H1 (cell line): Measurements from ENCODE around the gene PAF1. TPM values are rescaled to one million over a fixed set of nuclear protein-coding genes. Genes with fewer than 3 reads are reported as not detected.

Source experiments
- CTCF ChIA-PET: fragments of 300-600 bp; sonication (Branson Sonifier 250); formaldehyde crosslinking; loops from one replicate; lab custom pipeline; 2021; ENCODE audit not compliant: partially characterized antibody; lab: Charles Lee
- POLR2A ChIA-PET: fragments of 300-600 bp; sonication (Branson Sonifier 250); formaldehyde crosslinking; loops from one replicate; lab custom pipeline; 2021; ENCODE audit warnings: inconsistent platforms; ENCODE audit not compliant: partially characterized antibody; lab: Charles Lee
- DNase-seq, 2 experiments: peaks; one replicate each; pipeline versions ENCODE4 v3.0.0 to v3.0.0-alpha.2; 2010 to 2022; ENCODE audit warnings: low spot score in 2 of 2, low read depth in 1 of 2, mixed read lengths in 1 of 2
- FAIRE-seq: peaks from 2 replicates; lab custom pipeline; 2011; peaks lifted over from hg19 to GRCh38; lab: Jason Lieb, UNC
- H2AFZ ChIP-seq: 2 replicates; pipeline ENCODE4 v1.8.1; 2012; ENCODE audit warnings: low read length, inconsistent platforms
- H2AK5ac ChIP-seq: 2 replicates; pipeline ENCODE4 v1.6.1; 2013; ENCODE audit warnings: low read depth, low read length
- H2BK120ac ChIP-seq: replicated peaks from 2 replicates; pipeline ENCODE3; 2013; ENCODE audit warnings: low read depth, low read length, inconsistent platforms
- H2BK12ac ChIP-seq: 2 replicates; pipeline ENCODE4 v1.6.1; 2013; ENCODE audit warnings: low read depth, low read length
- H2BK15ac ChIP-seq: 2 replicates; pipeline ENCODE4 v1.6.1; 2013; ENCODE audit warnings: low read length
- H2BK20ac ChIP-seq: 2 replicates; pipeline ENCODE4 v1.6.1; 2013; ENCODE audit warnings: low read length
- H2BK5ac ChIP-seq: 2 replicates; pipeline ENCODE4 v1.6.1; 2013; ENCODE audit warnings: low read depth, low read length
- H3K14ac ChIP-seq: 2 replicates; pipeline ENCODE4 v1.6.1; 2013; ENCODE audit warnings: inconsistent platforms; ENCODE audit not compliant: insufficient read length
- H3K18ac ChIP-seq: 2 replicates; pipeline ENCODE4 v1.6.1; 2013; ENCODE audit warnings: low read length; ENCODE audit errors: extremely low read depth
- H3K23ac ChIP-seq: 2 replicates; pipeline ENCODE4 v1.6.1; 2013; ENCODE audit warnings: inconsistent platforms; ENCODE audit not compliant: insufficient read length
- H3K23me2 ChIP-seq: 2 replicates; pipeline ENCODE4 v1.6.1; 2013; ENCODE audit warnings: low read depth, low read length
- H3K27ac ChIP-seq: 2 replicates; pipeline ENCODE4 v1.6.1; 2011; ENCODE audit warnings: low read depth, low read length, inconsistent platforms
- H3K27me3 ChIP-seq, 4 experiments: replicated peaks in 1 of 4; 1 replicate in 1 of 4; 2 replicates in 3 of 4; pipeline versions ENCODE4 v1.6.1 to v1.8.1; 2011 to 2013; ENCODE audit warnings: low read length in 3 of 4, mild to moderate bottlenecking in 3 of 4, inconsistent platforms in 2 of 4, mixed read lengths in 2 of 4, moderate library complexity in 1 of 4; ENCODE audit not compliant: control insufficient read depth in 3 of 4, insufficient read depth in 3 of 4; ENCODE audit errors: extremely low read depth in 1 of 4
- H3K36me3 ChIP-seq, 4 experiments: 2 replicates each; pipeline versions ENCODE4 v1.6.1 to v1.8.1; 2011 to 2013; ENCODE audit warnings: mild to moderate bottlenecking in 4 of 4, low read length in 3 of 4, moderate library complexity in 2 of 4, control low read depth in 1 of 4, inconsistent platforms in 1 of 4; ENCODE audit not compliant: insufficient read depth in 4 of 4, control insufficient read depth in 2 of 4
- H3K4ac ChIP-seq: replicated peaks from 2 replicates; pipeline ENCODE3; 2013; ENCODE audit warnings: low read length, low read depth, mixed read lengths, inconsistent platforms; ENCODE audit not compliant: insufficient read length
- H3K4me1 ChIP-seq, 4 experiments: replicated peaks in 1 of 4; 1 replicate in 1 of 4; 2 replicates in 3 of 4; pipeline versions ENCODE4 v1.6.1 to v1.8.1; 2011 to 2013; ENCODE audit warnings: low read length in 3 of 4, inconsistent platforms in 2 of 4, mixed read lengths in 1 of 4; ENCODE audit not compliant: insufficient read depth in 4 of 4, control insufficient read depth in 3 of 4
- H3K4me2 ChIP-seq, 2 experiments: 2 replicates each; pipeline versions ENCODE4 v1.6.1 to v1.8.1; 2011 to 2013; ENCODE audit warnings: low read depth in 2 of 2, low read length in 2 of 2, control low read depth in 1 of 2, inconsistent platforms in 1 of 2, mild to moderate bottlenecking in 1 of 2; ENCODE audit not compliant: insufficient read depth in 1 of 2
- H3K4me3 ChIP-seq, 4 experiments: fragments of 200-600, 300-600 bp in 1 of 4; sonication (generic), shearing (Covaris generic), sonication (Bioruptor Twin) in 1 of 4; 2 replicates each; pipeline versions ENCODE4 v1.5.1 to v1.8.1; 2011 to 2016; ENCODE audit warnings: low read length in 4 of 4, low read depth in 3 of 4, control low read depth in 2 of 4, inconsistent platforms in 2 of 4, mild to moderate bottlenecking in 2 of 4, mixed read lengths in 1 of 4, moderate library complexity in 1 of 4; ENCODE audit not compliant: insufficient read depth in 2 of 4; ENCODE audit errors: extremely low read depth in 1 of 4
- H3K56ac ChIP-seq: replicated peaks from 2 replicates; pipeline ENCODE3; 2013; ENCODE audit warnings: low read depth, mild to moderate bottlenecking, mixed read lengths, low read length, inconsistent platforms; ENCODE audit not compliant: insufficient read length
- H3K79me1 ChIP-seq: 2 replicates; pipeline ENCODE4 v1.6.1; 2013; ENCODE audit warnings: low read depth, low read length, control low read depth
- H3K79me2 ChIP-seq, 2 experiments: 2 replicates each; pipeline versions ENCODE4 v1.6.1 to v1.8.1; 2012 to 2013; ENCODE audit warnings: low read length in 2 of 2, mild to moderate bottlenecking in 2 of 2, inconsistent platforms in 1 of 2; ENCODE audit not compliant: insufficient read depth in 2 of 2, control insufficient read depth in 1 of 2
- H3K9ac ChIP-seq, 4 experiments: replicated peaks in 1 of 4; 1 replicate in 1 of 4; 2 replicates in 3 of 4; pipeline versions ENCODE4 v1.6.1 to v1.8.1; 2011 to 2013; ENCODE audit warnings: low read depth in 3 of 4, low read length in 3 of 4, control low read depth in 2 of 4, mild to moderate bottlenecking in 2 of 4, moderate library complexity in 2 of 4, inconsistent platforms in 1 of 4; ENCODE audit errors: extremely low read depth in 1 of 4
- H3K9me3 ChIP-seq, 2 experiments: 2 replicates each; pipeline versions ENCODE4 v1.6.1 to v1.8.1; 2012 to 2013; ENCODE audit warnings: mild to moderate bottlenecking in 2 of 2, moderate library complexity in 2 of 2, control low read depth in 1 of 2, inconsistent platforms in 1 of 2, low read depth in 1 of 2, low read length in 1 of 2, mixed read lengths in 1 of 2; ENCODE audit not compliant: insufficient read depth in 2 of 2
- H4K20me1 ChIP-seq, 2 experiments: replicated peaks in 1 of 2; 2 replicates each; pipeline versions ENCODE3 to v1.8.1; 2011 to 2013; ENCODE audit warnings: inconsistent platforms in 2 of 2, low read length in 2 of 2, mild to moderate bottlenecking in 1 of 2; ENCODE audit not compliant: insufficient read depth in 2 of 2, control insufficient read depth in 1 of 2
- H4K5ac ChIP-seq: 2 replicates; pipeline ENCODE4 v1.6.1; 2013; ENCODE audit warnings: low read length, low read depth, mixed read lengths, inconsistent platforms; ENCODE audit not compliant: insufficient read length
- H4K8ac ChIP-seq: 2 replicates; pipeline ENCODE4 v1.8.0; 2013; ENCODE audit warnings: mild to moderate bottlenecking, moderate library complexity, low read length, inconsistent platforms; ENCODE audit not compliant: insufficient read depth; ENCODE audit errors: extremely low read depth
- H4K91ac ChIP-seq: replicated peaks from 2 replicates; pipeline ENCODE3; 2013; ENCODE audit warnings: low read length, mixed read lengths, inconsistent platforms; ENCODE audit not compliant: insufficient read length
- POLR2A ChIP-seq, 2 experiments: IDR thresholded peaks; 1 replicate in 1 of 2; 2 replicates in 1 of 2; pipeline ENCODE4 v1.6.1; 2011; ENCODE audit warnings: low read depth in 2 of 2, low read length in 2 of 2, mild to moderate bottlenecking in 2 of 2; ENCODE audit errors: control extremely low read depth in 1 of 2
- SRF ChIP-seq: IDR thresholded peaks from 2 replicates; pipeline ENCODE4 v1.6.1; 2011; ENCODE audit warnings: mild to moderate bottlenecking, low read depth, low read length, moderate library complexity
- WGBS, 2 experiments: shearing (Covaris generic) in 1 of 2; methylation state at CpG; one replicate each; pipeline versions ENCODE4 v1.1.6 to v1.1.7; 2013 to 2015; ENCODE audit warnings: low lambda C conversion rate in 2 of 2, mixed read lengths in 2 of 2, inconsistent platforms in 1 of 2, low coverage in 1 of 2, missing lambda C conversion rate in 1 of 2; ENCODE audit not compliant: insufficient replicate concordance in 2 of 2, insufficient coverage in 1 of 2, insufficient read length in 1 of 2; ENCODE audit errors: extremely low coverage in 1 of 2, missing lambda C conversion rate in 1 of 2; 5-methylcytosine and 5-hydroxymethylcytosine counted together
- polyA plus RNA-seq, 7 experiments: library from polyadenylated mRNA; depleted of rRNA in 3 of 7; stranded (reverse) in 5 of 7; unstranded in 2 of 7; fragments of >200 nt in 5 of 7; fragments of 200-250 nt in 2 of 7; gene quantifications; 1 replicate in 5 of 7; 2 replicates in 1 of 7; 4 replicates in 1 of 7; pipeline versions ENCODE4 v1.2.1 to v1.2.3, GENCODE V29; 2011 to 2013; ENCODE audit warnings: missing spikeins in 2 of 7, mixed read lengths in 2 of 7
- total RNA-seq: library from RNA; stranded (reverse); fragmentation: NEBNext Ultra II Directional; extraction: Animal tissue kit (Norgen Biotek cat#: 25700); gene quantifications from 2 replicates; pipeline ENCODE4 v1.2.1, GENCODE V29; 2021

The PAF1 gene
- total and polyA plus RNA-seq, 2 of the 8 experiments (the other 6 are each of a cell fraction or from before 2014, with no cell fraction given): 31.4 to 58.6 TPM

DNA sequence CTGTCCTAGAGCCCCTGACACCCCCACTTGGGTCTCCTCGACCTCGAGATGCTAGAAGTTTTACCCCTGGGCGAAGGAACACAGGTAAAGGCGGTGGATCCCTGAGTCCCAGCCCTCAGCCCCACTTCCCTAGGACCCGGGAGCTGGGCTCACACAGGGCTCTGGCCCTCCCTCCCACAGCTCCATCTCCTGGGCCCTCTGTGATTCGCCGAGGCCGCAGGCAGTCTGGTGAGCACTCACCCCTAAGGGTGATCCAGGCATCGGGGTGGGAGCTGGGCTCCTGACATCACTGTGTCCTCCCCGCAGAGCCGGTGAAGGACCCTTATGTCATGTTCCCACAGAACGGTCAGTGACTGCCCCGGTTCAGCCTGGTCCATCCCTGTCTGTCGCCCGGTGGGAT, 29.9 kb upstream of the PAF1 start:
- Histone ChIP-seq H3K14ac (no peak overlapping the region), H3K56ac (no peak overlapping the region), H2BK5ac (no peak overlapping the region), H3K4ac (no peak overlapping the region), H3K79me2 (peaks cover 0 to 3% of the 10 kb centered on the region in 2 experiments; a peak in 1 of 4 replicates), H3K27ac (no peak overlapping the region), H2AK5ac (no peak overlapping the region), H3K4me2 (no peak overlapping the region), H3K4me3 (no peak overlapping the region), H3K23ac (no peak overlapping the region), H4K8ac (no peak overlapping the region), H3K36me3 (peaks cover 17 to 55% (median 40%) of the 10 kb centered on the region in 4 experiments), H3K27me3 (no peaks in the 10 kb centered on the region), H2BK20ac (no peak overlapping the region), H3K9ac (no peak overlapping the region), H4K91ac (no peak overlapping the region), H3K18ac (no peak overlapping the region), H2BK15ac (no peak overlapping the region), H3K4me1 (no peaks in the 10 kb centered on the region; a peak in 1 of 7 replicates), H2BK12ac (no peak overlapping the region), H3K23me2 (peaks cover 3% of the 10 kb centered on the region; the same call in 1 of the 2 replicates), H2BK120ac (no peak overlapping the region), H3K79me1 (no peaks in the 10 kb centered on the region; the same call in 1 of the 2 replicates), H2AFZ (no peak overlapping the region), H4K20me1 (peaks cover 5 to 13% of the 10 kb centered on the region in 2 experiments), H4K5ac (no peak overlapping the region), H3K9me3 (no peaks in the 10 kb centered on the region)
- 92% methylated on average over 11 of the region's 15 CpGs; no CpG with 5 or more reads in 1 of the 2 experiments for WGBS, 2 experiments
- TF ChIP-seq SRF (no peak), POLR2A (IDR thresholded peaks at IDR 0.05; ENCODE audit: control extremely low read depth in 1 of 2, low read depth in 2 of 2, low read length in 2 of 2) (peak in 1 of 2 experiments; percentile 39; a peak in 1 of 3 replicates)
- ChIA-PET CTCF (interaction anchor here (0.7 to 3.9 kb wide), 8 partner anchors 7 to 459 kb away, joined by 3 to 16 read pairs (median 4); partner anchors contain the start of gene RPS16), POLR2A (interaction anchor here (0.6 to 25.7 kb wide), 9 partner anchors 9 to 182 kb away, joined by 3 to 1154 read pairs (median 3); partner anchors contain the start of genes PLEKHG2, RPS16, SELENOV and SUPT5H)
- FAIRE-seq (no peak), DNase-seq (no peak)
